BLaER1 (cell line): ENCODE data around the gene TIMM10.

Experiments used
- H3K27ac ChIP-seq: shearing (Covaris generic); formaldehyde crosslinking; 2 replicates; pipeline ENCODE4 v1.8.1; 2022
- H3K27me3 ChIP-seq: shearing (Covaris generic); formaldehyde crosslinking; 2 replicates; pipeline ENCODE4 v1.8.1; 2022
- H3K36me3 ChIP-seq: shearing (Covaris generic); formaldehyde crosslinking; 2 replicates; pipeline ENCODE4 v1.8.1; 2022
- H3K4me1 ChIP-seq: shearing (Covaris generic); formaldehyde crosslinking; 2 replicates; pipeline ENCODE4 v1.8.1; 2022
- H3K4me2 ChIP-seq: shearing (Covaris generic); formaldehyde crosslinking; 2 replicates; pipeline ENCODE4 v1.8.1; 2022
- H3K4me3 ChIP-seq: shearing (Covaris generic); formaldehyde crosslinking; 2 replicates; pipeline ENCODE4 v1.8.1; 2022
- H3K9ac ChIP-seq: shearing (Covaris generic); formaldehyde crosslinking; 2 replicates; pipeline ENCODE4 v1.8.1; 2022
- H3K9me3 ChIP-seq: shearing (Covaris generic); formaldehyde crosslinking; 2 replicates; pipeline ENCODE4 v1.8.1; 2022
- H4K20me1 ChIP-seq: shearing (Covaris generic); formaldehyde crosslinking; 2 replicates; pipeline ENCODE4 v1.8.1; 2022
- Cebpa-rat ChIP-seq: shearing (Covaris generic); IDR thresholded peaks from 2 replicates; pipeline ENCODE4 v1.8.1; 2022

Gene TIMM10

GRCh38 chr11:57479911-57480310 lies 50.6 kb downstream of the TIMM10 start:
- Histone ChIP-seq H3K27ac (no peak overlapping the region), H3K4me3 (no peak overlapping the region), H3K9me3 (no peaks in the 10 kb centered on the region), H3K27me3 (peaks cover 9% of the 10 kb centered on the region; the same call in 1 of the 2 replicates), H4K20me1 (no peaks in the 10 kb centered on the region), H3K36me3 (peaks cover 1% of the 10 kb centered on the region), H3K4me2 (0 out of 2 replicates have a peak overlapping the region, but pooled peaks have one; percentile 99), H3K4me1 (peaks cover 92% of the 10 kb centered on the region), H3K9ac (no peak overlapping the region)
- TF ChIP-seq Cebpa-rat: no peak

GRCh38 chr11:57479021-57479663 lies 51.4 kb downstream of the TIMM10 start:
- Histone ChIP-seq H3K27ac (no peak overlapping the region), H3K27me3 (peaks cover 9% of the 10 kb centered on the region; the same call in 1 of the 2 replicates), H3K36me3 (no peaks in the 10 kb centered on the region), H3K9me3 (no peaks in the 10 kb centered on the region), H3K4me2 (peak overlapping the region; percentile 25), H3K9ac (no peak overlapping the region), H4K20me1 (no peaks in the 10 kb centered on the region), H3K4me3 (no peak overlapping the region), H3K4me1 (peaks cover 92% of the 10 kb centered on the region)
- no peak for TF ChIP-seq Cebpa-rat
